Epithelial cell of proximal tubule (primary cell): ENCODE results near the gene PSMC3IP. TPM values are rescaled to one million over a fixed set of nuclear protein-coding genes. Genes with fewer than 3 reads are reported as not detected.
"Not testable (repeated sequence)": the region's sequence is repeated elsewhere in the genome, so short reads cannot be mapped to it uniquely, and the experiment has no call there.

Source experiments
- DNase-seq: peaks from one replicate; pipeline ENCODE4 v3.0.0-alpha.2; 2011; ENCODE audit warnings: low read depth
- H3K4me3 ChIP-seq: 2 replicates; pipeline ENCODE4 v1.5.1; 2011; ENCODE audit warnings: low read depth, mild to moderate bottlenecking, low read length
- total RNA-seq: library from RNA; depleted of rRNA; stranded (reverse); fragments of >200 nt; gene quantifications from 2 replicates; pipeline ENCODE4 v1.2.3, GENCODE V29; 2015
- TF ChIP-seq, protein P1 (sequence below): conservative IDR thresholded peaks from 2 replicates; pipeline ENCODE4 v1.5.1; 2012; ENCODE audit warnings: low read depth, mild to moderate bottlenecking, low read length

PSMC3IP gene
- total RNA-seq, 1 donor from 2014 or later: 25.9 TPM

DNA sequence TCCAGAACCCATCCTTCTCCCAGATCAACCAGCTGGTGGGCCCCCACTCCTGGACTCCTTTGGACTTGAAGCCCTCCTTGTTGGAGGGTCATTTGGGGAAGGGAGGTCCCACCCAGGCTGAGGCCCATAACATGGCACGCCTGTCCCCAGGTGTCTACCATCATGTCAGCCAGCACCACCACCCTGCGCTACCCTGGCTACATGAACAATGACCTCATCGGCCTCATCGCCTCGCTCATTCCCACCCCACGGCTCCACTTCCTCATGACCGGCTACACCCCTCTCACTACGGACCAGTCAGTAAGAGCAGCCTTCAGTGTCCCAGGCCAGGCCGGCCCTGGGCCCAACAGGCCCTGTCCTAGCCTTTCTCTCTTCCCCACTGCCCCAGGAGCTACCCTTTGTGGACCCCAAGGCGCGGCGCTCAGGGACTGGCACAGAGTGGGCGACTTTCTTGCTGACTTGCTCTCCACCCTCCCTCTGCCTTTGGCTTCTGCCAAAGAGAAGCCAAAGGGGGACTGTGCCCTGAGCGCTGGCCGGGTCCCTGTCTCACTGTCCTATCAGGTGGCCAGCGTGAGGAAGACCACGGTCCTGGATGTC is 36.3 kb upstream of the PSMC3IP start:
- no peak overlapping the region for H3K4me3 ChIP-seq
- DNase-seq: no peak
- TF ChIP-seq, protein P1, sequence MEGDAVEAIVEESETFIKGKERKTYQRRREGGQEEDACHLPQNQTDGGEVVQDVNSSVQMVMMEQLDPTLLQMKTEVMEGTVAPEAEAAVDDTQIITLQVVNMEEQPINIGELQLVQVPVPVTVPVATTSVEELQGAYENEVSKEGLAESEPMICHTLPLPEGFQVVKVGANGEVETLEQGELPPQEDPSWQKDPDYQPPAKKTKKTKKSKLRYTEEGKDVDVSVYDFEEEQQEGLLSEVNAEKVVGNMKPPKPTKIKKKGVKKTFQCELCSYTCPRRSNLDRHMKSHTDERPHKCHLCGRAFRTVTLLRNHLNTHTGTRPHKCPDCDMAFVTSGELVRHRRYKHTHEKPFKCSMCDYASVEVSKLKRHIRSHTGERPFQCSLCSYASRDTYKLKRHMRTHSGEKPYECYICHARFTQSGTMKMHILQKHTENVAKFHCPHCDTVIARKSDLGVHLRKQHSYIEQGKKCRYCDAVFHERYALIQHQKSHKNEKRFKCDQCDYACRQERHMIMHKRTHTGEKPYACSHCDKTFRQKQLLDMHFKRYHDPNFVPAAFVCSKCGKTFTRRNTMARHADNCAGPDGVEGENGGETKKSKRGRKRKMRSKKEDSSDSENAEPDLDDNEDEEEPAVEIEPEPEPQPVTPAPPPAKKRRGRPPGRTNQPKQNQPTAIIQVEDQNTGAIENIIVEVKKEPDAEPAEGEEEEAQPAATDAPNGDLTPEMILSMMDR: no peak

GRCh38 chr17:42612013-42612412 is 34.5 kb upstream of the PSMC3IP start:
- no peak for DNase-seq
- H3K4me3 ChIP-seq: no peak overlapping the region
- TF ChIP-seq, protein P1: no peak

GRCh38 chr17:42609814-42610801 is 32.6 kb upstream of the PSMC3IP start:
- peak overlapping the region; percentile 83 for H3K4me3 ChIP-seq
- DNase-seq: not testable (repeated sequence)

DNA sequence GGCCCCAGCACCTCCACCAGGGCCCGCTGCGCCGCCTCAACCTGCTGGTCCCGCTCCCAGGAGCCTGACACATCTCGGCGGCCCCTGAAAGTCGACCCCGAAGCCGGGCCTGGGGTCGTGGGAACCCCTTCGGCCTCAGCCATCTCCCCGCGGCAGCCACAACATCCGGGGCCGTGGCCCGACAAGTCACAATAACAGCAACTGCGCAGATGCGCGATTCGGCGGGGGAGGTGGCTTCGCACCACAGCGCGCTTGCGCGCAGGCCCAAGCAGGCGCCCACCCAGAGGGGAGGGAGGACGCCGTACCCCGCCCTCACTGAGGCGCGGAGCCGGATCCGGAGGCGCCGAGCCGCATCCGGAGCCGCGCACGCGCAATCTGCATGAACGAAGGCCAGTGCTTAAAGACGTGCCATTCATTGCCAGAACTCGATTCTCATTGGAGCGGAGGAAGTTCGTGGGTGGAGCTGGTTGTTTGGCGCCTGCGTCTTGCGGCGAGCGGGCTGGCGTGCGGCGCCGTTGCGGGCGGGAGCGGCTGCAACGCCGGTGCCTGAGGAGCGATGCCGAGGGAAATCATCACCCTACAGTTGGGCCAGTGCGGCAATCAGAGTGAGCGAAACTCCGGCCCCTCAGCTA is 31.8 kb upstream of the PSMC3IP start, which contains the start of the genes RETREG3 and TUBG1:
Gene RETREG3 (minus strand): TSS at position 193 of the 632 bp plus-strand sequence. CDS start 50 bp downstream, at position 143.
Gene TUBG1 (plus strand): TSS at position 502 of the 632 bp plus-strand sequence. CDS start 55 bp downstream, at position 557.
- peak within 1 kb of the TSS; percentile 83 for H3K4me3 ChIP-seq
- peak; percentile 90 for DNase-seq
- TF ChIP-seq, protein P1: peak; percentile 44

DNA sequence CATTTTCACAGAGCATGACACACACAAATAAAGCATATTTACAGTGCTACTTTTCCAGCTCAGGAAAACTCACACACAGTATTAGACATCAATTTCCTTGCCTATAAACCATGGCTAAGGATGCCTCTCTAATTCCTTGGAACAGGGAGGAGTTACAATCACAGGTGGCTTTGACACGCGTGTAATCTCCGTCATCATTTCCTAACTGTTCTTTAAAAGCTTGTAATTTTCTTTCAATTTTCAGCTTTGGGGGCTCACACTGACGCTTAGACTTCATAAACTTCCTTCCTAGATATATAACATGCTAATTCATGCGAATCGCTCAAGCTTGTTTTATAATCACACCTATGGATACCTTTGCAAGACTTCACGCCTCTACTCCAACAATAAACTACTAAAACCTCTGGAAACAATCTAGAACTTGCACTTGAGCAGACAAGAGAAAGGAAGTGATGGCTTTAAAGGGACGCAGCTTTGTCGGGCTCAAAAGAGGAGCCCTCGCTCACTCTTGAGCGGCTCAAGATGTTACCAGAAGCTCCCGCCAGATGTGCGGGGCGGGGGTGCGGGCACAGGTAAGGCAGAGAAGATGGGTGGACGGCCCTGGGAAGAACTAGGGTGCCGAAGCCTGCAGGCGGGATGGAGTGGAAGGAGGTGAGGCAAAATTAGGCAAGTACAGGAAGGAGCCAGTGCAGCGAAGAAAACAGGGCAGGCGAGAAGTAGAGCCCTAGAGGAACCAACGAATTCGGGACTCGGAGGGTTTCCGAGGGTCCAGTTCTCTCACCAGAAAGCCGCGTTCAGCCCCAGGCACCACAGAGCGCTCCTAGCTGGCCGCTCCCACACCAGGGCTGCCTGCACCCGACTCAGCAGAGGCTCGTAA is 31.0 kb upstream of the PSMC3IP start:
- TF ChIP-seq, protein P1: no peak
- DNase-seq: no peak
- peak overlapping the region; percentile 83 for H3K4me3 ChIP-seq

GRCh38 chr17:42607769-42608168 is 30.2 kb upstream of the PSMC3IP start:
- TF ChIP-seq, protein P1: no peak
- DNase-seq: no peak

More at GRCh38 chr17:42607769-42608168, 30.2 kb upstream of the PSMC3IP start:
- peak overlapping the region; percentile 83 for H3K4me3 ChIP-seq
